Mucosa of stomach (tissue), 1 donor: Measurements from ENCODE around the gene ZFAND2B.
"Not testable (repeated sequence)": the region's sequence is repeated elsewhere in the genome, so short reads cannot be mapped to it uniquely, and the experiment has no call there.

Experiments
- H3K27me3 ChIP-seq: one replicate; pipeline ENCODE4 v1.7.0; 2013; ENCODE audit warnings: mild to moderate bottlenecking, low read length; ENCODE audit not compliant: control insufficient read depth, insufficient read depth
- H3K36me3 ChIP-seq: one replicate; pipeline ENCODE4 v1.7.0; 2013; ENCODE audit warnings: low read length; ENCODE audit not compliant: control insufficient read depth, insufficient read depth
- H3K4me1 ChIP-seq: one replicate; pipeline ENCODE4 v1.7.0; 2013; ENCODE audit warnings: mild to moderate bottlenecking, low read length; ENCODE audit not compliant: control insufficient read depth, insufficient read depth
- H3K4me3 ChIP-seq: one replicate; pipeline ENCODE4 v1.7.0; 2013; ENCODE audit warnings: low read length
- H3K9ac ChIP-seq: one replicate; pipeline ENCODE4 v1.7.0; 2013; ENCODE audit warnings: mild to moderate bottlenecking, low read length, moderate library complexity
- H3K9me3 ChIP-seq: one replicate; pipeline ENCODE4 v1.7.0; 2013; ENCODE audit warnings: mild to moderate bottlenecking, low read length, moderate library complexity; ENCODE audit not compliant: control insufficient read depth
- donor health status: Pancreatic carcinoma.

The ZFAND2B gene

DNA sequence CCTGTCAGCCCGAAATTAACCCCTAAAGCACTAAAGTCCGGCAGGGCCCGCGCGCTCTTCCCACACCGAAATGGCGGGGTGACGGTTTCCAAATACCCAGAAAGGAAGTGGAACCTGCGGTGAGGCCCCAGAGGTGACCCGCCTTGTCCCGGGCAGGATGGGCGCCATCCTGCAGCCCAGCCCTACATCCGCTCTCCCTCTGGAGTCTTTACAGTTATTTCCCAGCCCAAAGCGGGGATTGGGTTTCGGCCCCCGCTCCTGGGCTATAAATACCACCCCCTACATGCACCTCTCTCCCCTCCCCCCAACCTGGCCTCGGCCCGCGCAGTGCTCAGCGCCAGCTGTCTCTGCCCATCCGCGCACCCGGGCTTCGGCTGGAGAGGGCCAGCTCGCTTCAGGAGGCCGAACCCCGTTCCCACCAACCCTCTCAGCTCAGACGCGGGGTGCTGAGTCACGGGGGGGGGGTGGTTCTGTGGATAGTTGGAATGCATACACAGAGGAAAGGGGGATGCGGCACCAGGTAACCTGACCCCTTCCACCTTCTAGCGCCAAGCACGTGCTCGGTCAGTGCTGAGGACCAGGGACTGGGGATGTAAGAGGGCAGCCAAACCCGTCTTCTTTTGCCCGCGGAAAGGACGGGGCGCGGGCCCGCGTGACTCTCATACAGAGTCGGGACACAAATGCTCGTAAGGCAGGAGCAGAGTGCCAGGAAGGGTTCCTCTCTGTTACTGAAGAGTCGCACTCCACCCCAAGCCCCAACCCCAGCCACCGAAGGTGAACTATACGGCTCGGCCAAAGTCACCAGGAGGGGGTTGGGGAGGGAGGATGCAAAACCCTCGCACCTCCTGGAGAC, 46.5 kb downstream of the ZFAND2B start, which contains the start of gene TUBA4B:
TSS of gene TUBA4B (plus strand) at position 344 of the 853 bp plus-strand sequence. CDS start at position 509, 165 bp downstream.
- no peaks in the 10 kb centered on the region for H3K9me3 ChIP-seq
- peaks cover 54% of the 10 kb centered on the region for H3K4me1 ChIP-seq
- H3K27me3 ChIP-seq: peaks cover 22% of the 10 kb centered on the region
- H3K9ac ChIP-seq: peak within 1 kb of the TSS; percentile 83
- H3K4me3 ChIP-seq: peak within 1 kb of the TSS; percentile 88
- H3K36me3 ChIP-seq: no peaks in the 10 kb centered on the region

DNA sequence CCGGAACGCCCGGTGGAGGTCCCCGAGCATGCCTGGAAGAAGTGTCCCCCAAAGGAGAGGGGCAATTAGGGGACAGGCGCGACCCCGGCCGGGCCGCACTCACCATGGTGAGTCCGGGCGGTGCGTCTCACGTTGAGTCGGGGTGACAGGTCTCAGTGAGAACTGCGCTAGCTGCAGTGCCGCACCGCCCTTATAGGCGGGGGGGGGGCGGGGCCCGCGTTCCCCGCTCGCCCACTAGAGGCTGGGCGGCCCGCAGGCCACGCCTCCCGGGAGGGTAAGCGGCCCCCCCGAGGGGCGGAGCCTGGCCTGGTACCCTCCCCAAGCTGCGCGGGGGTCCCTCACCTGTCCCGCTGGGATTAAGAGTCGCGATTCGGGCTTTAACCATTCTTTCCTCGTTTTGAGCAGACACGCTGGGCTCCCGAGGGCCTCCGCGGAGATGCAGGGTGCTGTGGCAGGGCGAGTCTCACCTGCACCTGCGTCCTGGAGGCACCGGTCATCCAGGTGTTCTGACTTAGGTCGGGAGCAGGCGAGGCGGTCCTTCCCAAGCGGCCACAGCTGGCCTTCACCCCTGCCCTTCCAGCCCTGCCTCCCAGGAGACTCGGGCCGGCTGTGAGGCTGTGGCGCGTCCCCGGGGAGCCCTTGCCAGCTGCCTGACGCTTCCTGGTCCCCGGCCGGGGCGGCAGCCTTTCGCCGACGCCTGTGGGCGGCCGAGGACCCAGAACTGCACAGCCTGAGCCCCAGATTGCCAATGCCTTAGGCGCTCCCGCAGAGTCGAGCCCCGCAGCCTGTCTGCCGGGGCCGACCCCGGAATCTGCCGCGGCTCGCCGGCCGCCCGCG, 47.4 kb downstream of the ZFAND2B start, which contains the start of gene TUBA4A:
TSS of gene TUBA4A (minus strand) at position 166 of the 837 bp plus-strand sequence. CDS start at position 106, 60 bp downstream.
- Histone ChIP-seq H3K9ac (peak within 1 kb of the TSS; percentile 83), H3K36me3 (no peaks in the 10 kb centered on the region), H3K9me3 (no peaks in the 10 kb centered on the region), H3K4me1 (peaks cover 45% of the 10 kb centered on the region), H3K4me3 (peak within 1 kb of the TSS; percentile 88), H3K27me3 (peaks cover 22% of the 10 kb centered on the region)

DNA sequence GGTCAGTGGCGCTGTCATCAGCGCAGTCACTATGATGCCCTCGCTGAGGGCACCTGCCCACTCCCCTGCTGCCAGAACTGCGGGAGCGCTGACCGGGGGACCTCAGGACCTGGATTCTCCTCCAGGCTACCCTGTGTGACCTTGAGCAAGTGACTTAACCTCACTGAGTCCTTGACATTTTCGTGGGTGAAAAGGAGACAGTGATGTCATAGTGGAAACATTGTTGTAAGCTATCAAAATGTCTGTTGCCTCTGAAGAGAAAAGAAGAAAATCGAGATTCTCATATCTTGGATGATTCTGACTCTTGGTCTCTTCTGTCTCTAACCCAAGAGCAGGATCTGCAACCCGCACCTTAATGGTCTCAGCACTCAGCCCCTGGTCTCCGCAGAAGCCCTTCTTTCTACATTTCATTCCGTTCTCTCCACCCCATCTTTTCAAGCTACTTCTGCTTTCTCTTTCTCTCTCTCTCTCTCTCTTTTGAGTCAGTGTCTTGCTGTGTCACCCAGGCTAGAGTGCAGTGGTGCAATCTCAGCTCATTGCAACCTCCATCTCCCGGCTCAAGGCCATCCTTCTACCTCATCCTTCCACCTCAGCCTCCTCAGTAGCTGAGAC, 48.1 kb downstream of the ZFAND2B start:
- peak overlapping the region; percentile 83 for H3K9ac ChIP-seq
- H3K27me3 ChIP-seq: peaks cover 27% of the 10 kb centered on the region
- H3K4me1 ChIP-seq: peaks cover 38% of the 10 kb centered on the region

DNA sequence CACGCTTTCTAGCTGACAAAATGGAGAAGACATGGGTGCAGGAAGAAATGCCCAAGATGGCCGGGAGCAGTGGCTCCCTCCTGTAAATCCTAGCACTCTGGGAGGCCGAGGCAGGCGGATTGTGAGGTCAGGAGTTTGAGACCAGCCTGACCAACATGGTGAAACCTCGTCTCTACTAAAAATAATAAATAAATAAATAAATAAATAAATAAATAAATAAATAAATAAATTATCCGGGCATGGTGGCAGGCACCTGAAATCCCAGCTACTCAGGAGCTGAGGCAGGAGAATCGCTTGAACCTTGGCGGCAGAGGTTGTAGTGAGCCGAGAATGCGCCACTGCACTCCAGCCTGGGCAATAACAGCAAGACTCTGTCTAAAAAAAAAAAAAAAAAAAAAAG, 52.4 kb downstream of the ZFAND2B start:
- not testable (repeated sequence) for H3K9me3 ChIP-seq, H3K4me3 ChIP-seq, H3K4me1 ChIP-seq, H3K9ac ChIP-seq, H3K36me3 ChIP-seq
- peaks cover 27% of the 10 kb centered on the region for H3K27me3 ChIP-seq

More for the DNA sequence above, 48.1 kb downstream of the ZFAND2B start:
- no peaks in the 10 kb centered on the region for H3K36me3 ChIP-seq
- H3K9me3 ChIP-seq: no peaks in the 10 kb centered on the region
- H3K4me3 ChIP-seq: peak overlapping the region; percentile 88
